Globus pallidus (tissue), 1 donor: ENCODE results near the gene SYT2.

Experiments
- DNase-seq: peaks from one replicate; pipeline ENCODE4 v3.0.0-alpha.2; 2015; ENCODE audit warnings: low spot score

Gene SYT2

DNA sequence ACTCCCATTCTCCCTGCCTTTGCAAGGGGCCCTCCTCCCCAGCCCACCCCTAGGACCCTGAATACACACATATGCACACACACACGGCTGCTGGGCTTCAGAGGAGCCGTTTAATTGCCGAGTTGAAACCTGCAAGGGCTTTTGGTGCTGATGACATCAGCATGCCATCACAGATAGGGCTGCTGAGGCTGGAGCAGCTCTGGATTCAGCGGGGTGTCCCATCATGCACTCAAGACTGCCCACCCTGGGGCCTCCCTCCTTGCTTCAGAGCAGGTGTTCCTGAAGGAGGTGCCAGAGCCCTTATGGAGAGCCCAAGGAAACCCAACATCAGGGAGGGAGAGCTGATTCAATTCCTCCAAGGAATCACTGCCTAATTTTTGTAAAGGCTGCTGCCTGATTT, 5.7 kb downstream of the SYT2 start:
- no peak for DNase-seq

DNA sequence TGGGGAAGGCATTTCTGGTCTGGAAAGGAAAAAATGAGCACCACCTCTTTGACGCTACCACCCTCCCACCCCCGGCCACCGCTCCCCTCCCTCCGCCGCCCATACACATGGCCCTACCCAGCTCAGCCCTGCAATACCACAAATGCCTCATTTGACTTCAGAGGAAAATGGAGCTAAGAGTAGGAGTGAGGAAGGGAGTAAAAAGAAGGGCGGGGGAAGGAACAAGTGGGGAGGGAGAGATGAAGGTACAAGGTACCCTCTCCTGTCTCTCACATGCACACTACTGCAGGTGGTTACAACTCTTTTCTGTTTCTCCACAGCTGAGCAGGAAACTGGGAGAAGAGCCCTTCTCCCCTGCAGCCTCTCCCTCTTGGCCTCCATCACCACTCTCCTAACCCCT, 7.1 kb downstream of the SYT2 start:
- DNase-seq = no peak

DNA sequence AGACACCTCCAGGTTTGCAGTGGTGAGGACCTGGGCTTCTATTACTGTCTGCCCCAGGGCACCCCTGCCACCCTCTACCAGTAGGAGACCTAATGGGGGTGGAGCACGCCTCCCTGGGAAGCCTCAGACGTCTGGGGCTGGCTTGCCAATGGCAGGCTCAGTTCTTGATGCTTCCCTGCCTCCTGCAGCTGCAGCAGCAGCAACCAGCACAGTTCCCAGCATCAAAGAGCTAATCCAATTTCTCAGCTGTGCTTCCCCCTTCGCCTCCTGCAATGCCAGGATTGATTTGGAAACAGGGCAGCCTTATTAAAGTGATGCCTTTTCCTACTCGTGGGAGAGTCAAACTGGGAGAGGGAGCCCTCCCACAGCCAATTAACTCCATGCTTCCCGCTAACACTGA, 8.2 kb downstream of the SYT2 start:
- no peak for DNase-seq

GRCh38 chr1:202701200-202701599, 9.1 kb downstream of the SYT2 start:
- no peak for DNase-seq

DNA sequence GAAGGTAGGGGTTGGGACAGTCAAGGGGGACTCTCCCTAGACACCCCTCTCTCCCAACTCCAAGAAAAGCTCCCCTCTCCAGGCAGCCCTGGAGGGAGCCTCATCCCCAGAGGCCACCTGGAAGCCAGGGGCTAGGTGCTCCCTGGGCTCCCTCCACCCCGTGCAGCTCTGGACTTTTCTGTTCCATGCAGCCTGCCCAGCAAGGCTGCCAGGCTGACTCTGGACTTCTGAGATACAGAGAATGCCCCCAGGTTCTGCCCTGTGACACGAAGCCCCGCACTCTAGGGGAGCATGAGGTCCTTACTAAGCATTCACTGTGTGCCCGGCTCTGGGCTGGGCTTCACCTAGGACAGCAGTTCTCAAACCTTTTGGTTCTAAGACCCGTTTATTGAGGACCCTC, 10.2 kb downstream of the SYT2 start:
- no peak for DNase-seq

DNA sequence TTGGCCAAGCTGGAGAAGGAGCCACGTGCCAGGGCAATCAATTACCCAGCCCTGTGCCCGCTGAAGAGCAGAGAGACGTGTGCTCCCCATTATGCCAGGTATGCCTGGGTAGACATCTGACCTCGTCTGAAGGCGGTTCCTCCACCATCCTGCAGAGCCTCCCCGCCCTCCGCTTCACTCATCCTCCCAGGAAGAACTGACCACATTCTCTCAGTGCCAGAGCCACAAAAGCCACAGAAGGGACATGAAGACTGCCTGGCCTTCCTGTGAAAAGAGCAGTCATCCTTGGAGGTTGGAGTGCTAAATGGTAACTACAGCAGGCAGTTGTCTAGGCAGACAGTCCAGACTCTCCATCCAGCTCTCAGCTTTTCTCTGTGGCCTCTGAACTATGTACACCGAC, 12.0 kb downstream of the SYT2 start:
- no peak for DNase-seq

DNA sequence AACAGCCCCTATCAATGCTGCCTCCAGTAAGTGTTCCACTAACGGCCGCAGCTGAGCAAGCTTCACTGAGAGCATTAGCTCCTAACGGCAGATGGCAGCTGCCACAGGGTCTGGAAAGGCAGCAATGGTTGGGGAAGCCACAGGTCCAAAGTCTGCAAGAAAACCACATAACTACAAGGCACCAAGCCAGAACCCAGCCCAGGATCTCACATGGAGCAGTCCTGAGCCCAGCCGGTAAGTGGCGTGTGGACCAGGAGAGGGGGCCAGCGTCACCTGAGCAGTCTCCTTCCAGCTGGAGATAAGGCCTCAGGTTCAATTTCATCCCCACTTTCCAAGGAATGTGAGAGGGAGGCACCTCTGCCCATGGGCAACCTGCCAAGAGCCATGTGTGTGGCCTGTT, 13.2 kb downstream of the SYT2 start:
- no peak for DNase-seq

DNA sequence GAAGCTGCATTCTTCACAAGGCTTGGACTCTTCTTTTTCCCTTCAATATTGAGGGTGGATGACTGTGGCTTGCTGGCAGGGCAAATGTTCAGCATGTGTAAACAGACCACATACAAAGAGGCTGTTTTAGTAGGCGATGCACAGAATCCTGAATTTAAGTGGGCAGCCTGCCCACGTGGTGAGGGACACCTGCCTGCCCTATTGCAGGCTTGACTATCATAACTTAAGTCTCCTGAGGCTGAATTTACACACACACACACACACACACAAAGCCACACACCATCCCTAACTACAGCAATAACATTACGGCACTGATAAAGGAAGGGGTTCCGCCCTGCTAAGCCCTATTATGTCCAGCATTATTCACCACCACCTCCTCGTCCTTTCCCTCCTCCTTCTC, 15.9 kb downstream of the SYT2 start:
- DNase-seq = no peak

- DNase-seq = peak; percentile 49
Measured at GRCh38 chr1:202692959-202693555, 17.2 kb downstream of the SYT2 start.

GRCh38 chr1:202691816-202692215, 18.4 kb downstream of the SYT2 start:
- DNase-seq = no peak

- no peak for DNase-seq
Measured at GRCh38 chr1:202689493-202690342, 20.5 kb downstream of the SYT2 start.

DNA sequence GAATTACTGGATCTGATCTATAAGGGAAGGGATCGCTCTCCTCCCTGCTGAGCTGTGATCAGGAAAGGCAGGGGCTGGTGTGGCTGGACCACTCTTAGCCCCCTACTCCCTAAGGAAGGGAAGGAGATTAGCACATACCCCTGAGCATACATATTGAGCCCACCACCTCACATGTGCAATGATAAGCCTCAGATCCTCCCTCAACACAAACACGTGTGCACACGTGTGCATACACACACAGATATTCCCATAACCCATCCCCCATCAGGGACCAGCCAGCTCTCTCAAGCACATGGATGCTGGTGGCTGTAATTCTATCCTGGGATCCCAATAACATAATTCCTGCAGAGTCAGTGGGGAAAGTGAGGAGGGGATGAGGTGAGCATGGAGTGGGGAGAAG, 21.2 kb downstream of the SYT2 start:
- DNase-seq = no peak

DNA sequence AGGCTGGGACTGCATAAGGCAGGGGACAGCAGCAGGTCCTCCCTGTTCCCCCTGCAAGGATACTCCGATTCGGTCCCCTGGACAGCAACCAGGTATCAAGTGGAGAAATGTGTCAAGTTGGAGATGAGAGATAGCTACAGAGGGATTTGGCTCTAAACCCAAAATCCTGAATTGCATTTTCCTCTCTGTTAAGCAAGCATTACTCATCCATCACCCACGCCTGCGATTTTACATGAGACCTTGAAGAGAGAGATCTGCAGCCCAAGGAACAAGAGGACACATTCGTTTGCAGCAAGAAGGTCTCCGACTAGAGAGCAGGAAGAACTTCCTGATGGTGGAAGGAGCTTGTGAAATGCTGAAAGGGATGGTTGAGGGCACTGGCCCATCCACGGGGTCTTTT, 21.9 kb downstream of the SYT2 start:
- DNase-seq = no peak

DNA sequence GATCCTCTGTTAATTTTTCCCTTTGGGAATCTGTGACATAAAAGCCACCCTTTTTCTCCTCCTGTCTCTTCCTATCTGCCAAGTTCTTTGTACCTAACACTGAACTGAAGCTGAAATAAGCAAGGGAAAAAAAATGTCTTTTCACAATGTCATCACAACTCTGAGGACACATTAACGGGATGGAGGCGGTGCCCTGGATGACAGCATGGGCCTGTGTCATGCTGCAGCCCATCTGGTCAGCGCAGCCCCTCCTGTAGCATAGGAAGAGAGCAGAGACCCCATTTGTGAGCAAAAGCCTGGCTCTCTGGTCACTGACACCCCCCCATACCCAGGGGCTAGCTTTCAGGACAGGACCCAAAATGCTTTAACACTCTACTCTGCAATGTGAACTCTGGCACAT, 22.5 kb downstream of the SYT2 start:
- no peak for DNase-seq

GRCh38 chr1:202687370-202687769, 22.9 kb downstream of the SYT2 start:
- DNase-seq = no peak

DNA sequence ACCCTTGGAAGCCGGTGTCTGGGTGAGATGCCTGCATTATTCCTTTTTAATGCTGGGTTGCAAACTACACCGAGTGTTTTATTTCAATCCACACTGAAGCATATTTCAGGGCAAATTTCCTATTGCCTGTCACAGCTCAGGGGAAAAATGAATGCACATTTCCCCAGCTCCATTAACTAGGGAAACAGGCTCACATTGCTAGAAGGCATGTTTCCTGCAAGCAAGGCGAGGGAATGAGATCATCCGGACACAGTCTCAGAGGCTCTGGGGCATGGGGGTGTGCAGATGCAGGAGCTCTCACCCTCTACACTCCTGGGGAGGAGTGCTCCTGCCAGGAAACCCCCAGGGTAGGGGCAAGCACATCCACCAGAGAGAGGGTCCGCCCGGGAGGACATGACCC, 24.6 kb downstream of the SYT2 start:
- DNase-seq = no peak

DNA sequence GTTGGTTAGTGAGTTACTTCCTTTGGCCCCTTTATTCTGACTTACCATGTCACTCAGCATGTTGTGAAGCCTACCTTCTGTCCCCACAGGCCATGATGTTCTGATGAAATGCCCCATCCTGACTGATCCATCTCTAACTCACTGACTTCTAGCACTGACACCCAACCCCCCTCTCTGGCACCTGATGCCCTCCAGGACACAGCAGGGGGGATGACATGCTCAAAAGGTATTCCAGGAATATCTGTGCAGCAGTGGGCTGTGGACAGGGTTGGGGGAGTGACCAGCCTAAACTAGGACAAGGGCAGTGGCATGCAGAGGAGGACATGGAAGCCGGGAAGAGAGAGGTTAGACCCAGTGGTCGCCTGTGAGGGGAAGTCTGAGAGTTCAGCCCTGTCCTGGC, 25.5 kb downstream of the SYT2 start:
- DNase-seq = no peak

GRCh38 chr1:202683029-202683428, 27.2 kb downstream of the SYT2 start:
- DNase-seq = no peak

DNA sequence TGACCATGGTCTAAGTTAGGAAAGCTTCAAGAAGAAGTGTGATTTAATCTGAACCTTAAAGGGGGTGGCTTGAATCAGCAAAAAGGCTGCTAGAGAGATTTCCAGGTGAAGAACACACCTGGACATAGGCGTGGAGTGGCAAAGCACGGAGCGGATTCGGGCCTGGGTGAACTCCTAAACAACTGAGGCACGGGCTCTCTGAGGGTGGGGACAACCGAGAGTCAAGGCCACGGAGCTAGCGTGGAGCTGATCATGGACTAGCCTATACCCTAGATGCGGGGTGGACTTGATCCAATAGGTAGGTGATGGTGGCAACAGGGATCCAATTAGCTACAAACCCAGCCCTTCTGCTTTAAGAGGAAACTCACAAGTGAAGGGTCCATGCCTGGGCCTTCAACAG, 27.8 kb downstream of the SYT2 start:
- no peak for DNase-seq

- DNase-seq = no peak
Measured at GRCh38 chr1:202681736-202682420, 28.4 kb downstream of the SYT2 start.

GRCh38 chr1:202680586-202681352, 29.5 kb downstream of the SYT2 start:
- DNase-seq = no peak

GRCh38 chr1:202679406-202680177, 30.7 kb downstream of the SYT2 start:
- DNase-seq = no peak
